ENCODE measurements around the gene TMEM95.

TMEM95 gene

DNA sequence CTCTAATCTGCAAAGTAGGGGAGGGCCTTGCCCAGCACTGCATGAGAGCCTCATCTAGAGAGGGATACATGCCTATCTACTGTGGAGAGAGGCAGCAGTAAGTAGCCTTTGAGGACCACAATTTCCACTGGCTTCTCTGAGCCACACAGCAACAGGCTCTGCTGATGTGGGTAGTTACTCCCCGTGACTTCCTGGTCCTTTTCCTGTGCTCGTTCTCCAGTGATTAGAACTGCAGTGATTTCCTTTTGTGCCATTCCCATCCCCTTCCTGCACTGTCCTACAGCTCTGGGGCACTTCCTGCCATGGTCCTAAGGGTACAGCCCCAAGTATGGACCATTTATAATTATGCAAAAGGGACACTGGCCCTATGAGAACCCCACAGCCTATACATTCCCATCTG, 36.4 kb downstream of the TMEM95 start:
- in situ Hi-C loops (cut with HindIII; ENCODE audit: low pct_ligation_motif_present, low pct_unique_long_range_greater_than_20kb, low sequenced_read_pairs): no loop called here
- no peak for DNase-seq

DNA sequence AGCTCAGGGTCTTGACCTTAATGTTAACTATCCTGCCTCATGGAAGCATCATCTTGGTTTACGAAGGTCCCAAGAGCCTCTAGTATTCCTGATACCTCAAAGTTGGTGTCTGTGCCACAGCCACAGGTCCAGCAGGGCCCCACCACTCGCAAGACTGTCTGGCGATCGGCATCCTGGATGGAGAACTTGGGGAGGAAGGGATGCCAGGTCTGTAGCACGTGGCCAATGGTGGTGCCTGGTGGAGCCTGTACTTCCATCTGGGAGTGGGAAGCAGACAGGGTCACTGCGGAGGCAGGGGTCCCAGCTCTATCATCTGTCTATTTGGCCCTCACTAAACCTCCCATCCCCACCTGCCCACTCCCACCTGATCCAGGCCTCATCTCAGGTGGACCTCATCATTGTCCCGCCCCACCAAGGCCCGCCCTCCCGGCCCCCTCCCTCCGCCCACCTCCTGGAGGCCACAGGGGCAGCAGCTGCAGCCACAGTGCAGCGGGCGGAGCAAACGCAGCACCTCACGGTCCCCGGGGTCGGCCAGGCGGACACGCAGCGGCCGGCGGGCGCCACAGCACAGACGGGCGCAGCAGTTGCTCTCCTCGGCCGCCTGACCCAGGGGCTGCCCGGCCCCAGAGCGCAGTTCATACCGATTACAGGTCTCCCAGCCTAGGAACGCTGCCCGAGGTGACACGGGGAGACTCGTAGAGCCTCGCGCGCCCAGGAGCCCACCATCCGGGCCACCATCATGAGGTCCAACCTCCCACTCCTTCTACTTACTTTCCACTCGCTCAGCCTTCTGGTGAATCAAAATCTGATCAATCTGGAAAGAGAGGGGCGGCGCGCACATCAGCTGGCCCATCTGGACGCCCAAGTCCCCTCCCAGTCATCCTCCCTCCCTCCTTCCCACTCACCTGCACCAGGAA, 38.0 kb downstream of the TMEM95 start:
- no peak for DNase-seq
- in situ Hi-C loops (cut with HindIII; ENCODE audit: low pct_ligation_motif_present, low pct_unique_long_range_greater_than_20kb, low sequenced_read_pairs): no loop called here

DNA sequence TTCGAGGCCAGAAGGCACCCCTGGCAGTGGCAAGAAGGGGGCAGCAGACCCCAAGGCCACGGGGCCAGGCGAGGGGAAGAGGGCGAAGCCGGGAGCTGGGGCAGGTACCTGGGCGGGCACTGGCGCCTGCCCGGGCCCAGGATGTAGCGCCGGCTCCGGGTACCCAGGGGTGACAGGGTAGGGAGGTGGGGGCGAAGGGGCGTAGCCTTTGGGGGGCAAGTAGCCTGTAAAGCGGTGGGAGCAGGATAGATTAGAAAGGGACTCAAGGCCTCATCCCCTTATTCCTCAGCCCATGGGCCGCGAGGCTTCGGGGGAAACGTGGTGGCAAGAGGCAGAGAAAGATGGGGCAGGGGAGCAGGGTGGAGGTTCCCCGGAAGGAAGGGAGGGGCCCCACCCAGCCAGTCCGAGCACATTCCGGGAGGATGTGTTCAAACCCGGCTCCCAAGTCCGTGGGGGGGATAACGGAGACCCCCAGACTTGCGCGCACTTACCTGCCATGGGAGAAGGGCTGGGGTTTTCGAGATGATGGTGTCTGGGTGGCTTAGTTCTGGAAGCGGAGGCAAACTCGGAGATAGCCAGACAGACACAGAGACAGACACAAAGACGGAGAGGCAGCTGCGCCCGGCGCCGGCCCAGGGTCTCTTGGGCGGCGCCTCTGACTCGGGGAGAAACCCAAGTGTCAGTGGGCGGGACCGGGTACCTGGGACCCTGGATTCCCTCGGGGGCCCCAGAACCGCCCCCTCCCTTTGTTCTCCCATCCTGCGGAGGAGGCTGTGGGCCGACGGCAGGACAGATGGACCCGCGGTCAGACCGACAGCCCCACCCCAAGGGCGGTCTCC, 38.9 kb downstream of the TMEM95 start:
- in situ Hi-C loops (cut with HindIII; ENCODE audit: low pct_ligation_motif_present, low pct_unique_long_range_greater_than_20kb, low sequenced_read_pairs): no loop called here
- peak; percentile 26 for DNase-seq

- in situ Hi-C loops (cut with HindIII; ENCODE audit: low pct_ligation_motif_present, low pct_unique_long_range_greater_than_20kb, low sequenced_read_pairs): no loop called here
Measured at GRCh38 chr17:7394452-7395191, 39.7 kb downstream of the TMEM95 start, which contains the start of gene PLSCR3. Gene PLSCR3, minus strand, starts transcription at chr17:7394525. Its CDS starts 415 bp downstream, at chr17:7394110.

GRCh38 chr17:7396147-7396546, 41.2 kb downstream of the TMEM95 start:
- no peak for DNase-seq
- in situ Hi-C loops (cut with HindIII; ENCODE audit: low pct_ligation_motif_present, low pct_unique_long_range_greater_than_20kb, low sequenced_read_pairs): no loop called here

More at GRCh38 chr17:7394452-7395191, 39.7 kb downstream of the TMEM95 start, which contains the start of gene PLSCR3:
- peak; percentile 81 for DNase-seq

DNA sequence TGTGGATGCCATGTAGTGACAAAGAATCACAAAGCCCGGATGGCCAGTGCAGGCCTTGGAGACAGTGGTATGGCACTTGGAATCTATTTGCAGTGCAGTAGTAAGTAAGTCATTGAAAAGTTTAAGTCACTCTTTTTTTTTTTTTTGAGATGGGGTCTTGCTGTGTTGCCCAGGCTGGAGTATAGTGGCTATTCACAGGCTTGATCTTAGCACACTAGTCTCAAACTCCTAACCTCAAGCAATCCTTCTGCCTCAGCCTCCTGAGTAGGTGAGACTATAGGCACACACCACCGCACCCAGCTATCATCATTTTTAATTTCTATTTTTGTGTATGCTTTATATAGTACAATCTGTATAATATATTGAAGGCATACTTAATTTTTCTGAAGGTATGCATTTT, 43.7 kb downstream of the TMEM95 start:
- no peak for DNase-seq
- in situ Hi-C loops (cut with HindIII; ENCODE audit: low pct_ligation_motif_present, low pct_unique_long_range_greater_than_20kb, low sequenced_read_pairs): no loop called here

DNA sequence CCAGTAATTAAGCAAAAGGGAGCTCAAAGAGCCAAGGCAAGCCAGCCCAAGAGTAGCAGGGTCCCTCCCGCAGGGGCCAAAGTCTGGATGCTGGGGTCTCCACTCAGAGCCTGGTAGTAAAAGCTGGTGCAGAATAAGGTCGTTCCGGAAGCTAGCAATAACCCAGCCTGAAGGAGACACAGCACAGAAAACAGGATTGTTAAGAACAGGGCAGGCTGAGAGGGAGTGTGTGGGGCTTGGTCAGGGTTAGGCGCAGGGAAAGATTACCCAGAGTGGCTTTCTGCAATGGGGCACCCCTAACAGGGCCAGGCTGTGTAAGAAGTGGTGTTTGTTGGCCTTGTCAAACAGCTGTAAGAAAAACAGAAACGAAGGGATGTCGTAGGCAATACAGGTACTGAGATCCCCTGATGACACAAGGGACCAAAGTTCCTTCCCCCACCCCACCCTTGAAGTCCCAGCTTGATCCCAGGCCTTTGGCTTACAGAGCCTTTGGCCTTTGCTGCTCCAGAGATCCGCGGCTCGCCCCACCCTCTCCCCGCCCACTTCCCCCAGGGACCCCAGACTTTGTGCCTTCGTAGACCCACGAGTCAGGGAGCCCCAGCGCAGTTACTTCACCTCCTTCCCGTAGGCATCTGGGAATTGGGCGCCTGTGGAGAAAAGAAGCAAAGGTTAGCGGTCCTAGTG, 48.2 kb downstream of the TMEM95 start:
- no peak for DNase-seq
- in situ Hi-C loops (cut with HindIII; ENCODE audit: low pct_ligation_motif_present, low pct_unique_long_range_greater_than_20kb, low sequenced_read_pairs): no loop called here

DNA sequence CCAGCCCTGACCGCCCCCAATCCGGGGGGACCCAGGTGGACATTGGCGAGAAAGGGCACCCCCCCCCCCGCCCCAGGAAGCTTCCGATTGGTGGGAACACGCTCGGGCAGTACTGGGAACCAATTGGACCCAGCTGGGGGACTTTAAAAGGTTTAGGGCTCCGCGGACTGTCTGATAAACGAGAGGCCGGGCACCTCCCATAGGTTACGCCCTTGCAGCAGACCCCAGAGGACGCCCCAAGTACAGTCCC, 48.7 kb downstream of the TMEM95 start:
- in situ Hi-C loops (cut with HindIII; ENCODE audit: low pct_ligation_motif_present, low pct_unique_long_range_greater_than_20kb, low sequenced_read_pairs): no loop called here
- no peak for DNase-seq

DNA sequence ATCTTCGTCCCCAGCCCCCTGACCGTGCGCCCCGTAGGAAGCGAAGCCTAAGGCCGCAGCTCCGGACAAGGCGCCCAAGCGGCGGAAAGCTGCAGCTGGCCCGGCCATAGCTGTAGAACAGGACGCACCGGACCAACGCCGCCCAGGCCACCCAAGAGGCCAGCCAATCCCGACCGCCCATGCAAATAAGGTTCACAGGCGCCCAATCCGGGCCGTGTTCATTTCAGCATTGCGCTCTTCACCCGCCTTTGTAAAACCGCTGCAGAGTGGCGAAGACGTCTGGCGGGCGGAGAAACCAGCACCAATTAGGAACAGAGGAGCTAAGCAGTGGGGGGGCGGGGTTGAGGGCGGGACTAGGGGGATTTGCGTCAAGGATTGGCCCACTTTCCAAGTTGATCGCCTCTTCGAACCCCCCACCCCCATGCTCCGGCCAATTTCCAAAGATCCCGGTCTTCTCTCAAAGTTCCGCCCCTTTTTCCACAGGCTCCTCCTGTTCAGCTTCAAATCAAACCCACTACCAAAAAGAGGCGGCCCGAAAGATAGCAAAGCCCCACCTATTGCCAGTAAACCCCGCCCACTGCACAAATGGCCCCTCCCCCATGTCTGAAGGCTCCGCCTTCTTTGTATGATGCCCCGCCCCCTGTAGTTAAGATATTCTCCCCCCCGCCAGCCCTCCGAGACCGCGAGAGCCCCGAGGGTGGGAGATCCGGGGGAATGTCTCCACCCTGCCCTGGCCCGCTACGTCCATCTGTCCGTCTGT, 49.2 kb downstream of the TMEM95 start, which contains the start of gene TMEM256:
TSS of gene TMEM256 (minus strand) at position 121 of the 760 bp plus-strand sequence. CDS start at position 108, 13 bp downstream.
- in situ Hi-C loops (cut with HindIII; ENCODE audit: low pct_ligation_motif_present, low pct_unique_long_range_greater_than_20kb, low sequenced_read_pairs): no loop called here
- peak; percentile 100 for DNase-seq

- in situ Hi-C loops (cut with HindIII; ENCODE audit: low pct_ligation_motif_present, low pct_unique_long_range_greater_than_20kb, low sequenced_read_pairs): no loop called here
- DNase-seq: peak; percentile 45
Measured at GRCh38 chr17:7404737-7405349, 49.9 kb downstream of the TMEM95 start.

- no peak for DNase-seq
- in situ Hi-C loops (cut with HindIII; ENCODE audit: low pct_ligation_motif_present, low pct_unique_long_range_greater_than_20kb, low sequenced_read_pairs): no loop called here
Measured at GRCh38 chr17:7405350-7406234, 50.6 kb downstream of the TMEM95 start.

DNA sequence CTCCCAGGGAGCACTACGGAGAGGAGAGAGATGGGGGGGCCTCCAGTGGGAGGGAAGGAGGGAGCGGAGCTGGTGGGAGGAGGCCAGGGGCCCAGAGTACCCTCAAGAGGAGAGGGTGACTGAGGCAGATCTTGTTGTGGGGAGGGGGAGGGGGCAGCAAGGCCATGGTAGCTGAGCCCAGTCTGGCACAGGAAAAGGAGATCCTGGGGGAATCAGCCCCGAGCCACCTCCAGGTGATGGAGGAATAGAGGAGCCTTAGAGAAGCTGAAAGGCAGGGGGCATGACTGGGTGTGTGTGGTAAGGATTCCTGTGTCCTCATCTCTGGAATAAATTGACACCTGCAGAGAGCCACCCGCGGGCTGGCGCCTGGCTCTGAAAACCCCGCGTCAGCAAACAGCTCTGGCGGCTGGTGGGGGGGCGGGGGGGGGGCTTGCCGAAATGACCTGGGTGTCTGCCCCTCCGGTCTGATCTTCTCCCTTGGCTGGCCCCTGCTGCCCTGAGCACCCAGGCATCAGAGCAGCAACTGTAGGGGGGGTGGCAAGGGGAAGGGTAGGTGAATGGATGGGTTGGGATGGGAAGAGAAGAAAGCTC, 51.4 kb downstream of the TMEM95 start:
- in situ Hi-C loops (cut with HindIII; ENCODE audit: low pct_ligation_motif_present, low pct_unique_long_range_greater_than_20kb, low sequenced_read_pairs): no loop called here

More for the DNA sequence above, 51.4 kb downstream of the TMEM95 start:
- DNase-seq: no peak
